ENCODE measurements around the gene ANKRD6.

Gene ANKRD6

DNA sequence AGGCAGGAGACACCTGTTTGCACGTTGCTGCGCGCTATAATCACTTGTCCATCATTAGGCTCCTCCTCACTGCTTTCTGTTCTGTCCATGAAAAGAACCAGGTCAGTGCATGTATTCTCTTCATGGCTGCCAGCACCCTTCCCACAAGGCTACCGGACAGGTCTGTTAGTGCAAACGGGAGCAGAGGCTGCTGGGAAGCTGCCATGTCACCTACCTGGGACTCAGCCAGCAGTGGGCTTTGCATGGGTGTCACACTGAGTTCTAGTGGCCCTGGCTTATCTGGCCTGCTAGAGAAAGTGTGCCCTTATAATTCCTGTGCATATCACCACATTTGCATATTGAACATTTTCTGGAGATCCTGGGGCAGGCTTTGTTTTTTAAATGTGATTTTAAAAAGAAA is 180.8 kb downstream of the ANKRD6 start:
- Histone ChIP-seq H3K27me3 (no peaks in the 10 kb centered on the region), H3K36me3 (peaks cover 3 to 40% (median 5%) of the 10 kb centered on the region in 3 donors), H3K27ac (no peak overlapping the region), H3K9me3 (no peaks in the 10 kb centered on the region), H3K4me3 (no peak overlapping the region), H3K4me1 (no peaks in the 10 kb centered on the region)
- DNase-seq: no peak
- no peak for TF ChIP-seq CTCF (IDR thresholded peaks at IDR 0.05)
- intact Hi-C loops (cut with DNase I; ENCODE audit: low total_unique reads): no loop called here

DNA sequence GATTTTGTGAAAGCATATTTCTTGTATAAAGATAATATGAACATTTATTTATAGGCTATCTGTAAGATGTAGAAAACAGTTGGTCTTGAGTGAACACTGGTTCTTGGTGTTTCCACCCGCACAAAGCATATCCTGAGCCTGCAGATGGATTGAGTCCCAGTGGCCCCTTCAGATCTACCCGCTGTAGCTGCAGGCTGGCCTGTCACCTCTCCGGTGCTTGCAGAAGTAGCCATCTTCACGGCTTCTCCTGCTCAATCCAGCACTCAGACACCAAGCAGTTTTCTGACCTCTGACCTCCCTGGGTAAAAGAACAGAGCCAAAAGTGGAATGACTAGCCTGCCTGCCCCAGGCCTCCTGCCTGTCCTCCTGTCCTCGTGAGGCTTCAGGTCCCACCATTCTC is 182.9 kb downstream of the ANKRD6 start:
- Histone ChIP-seq H3K27me3 (no peaks in the 10 kb centered on the region), H3K4me3 (no peak overlapping the region), H3K4me1 (no peaks in the 10 kb centered on the region), H3K36me3 (peaks cover 3 to 48% (median 5%) of the 10 kb centered on the region in 3 donors), H3K27ac (no peak overlapping the region), H3K9me3 (no peaks in the 10 kb centered on the region)
- DNase-seq: no peak
- TF ChIP-seq CTCF (IDR thresholded peaks at IDR 0.05): no peak
- intact Hi-C loops (cut with DNase I; ENCODE audit: low total_unique reads): no loop called here

DNA sequence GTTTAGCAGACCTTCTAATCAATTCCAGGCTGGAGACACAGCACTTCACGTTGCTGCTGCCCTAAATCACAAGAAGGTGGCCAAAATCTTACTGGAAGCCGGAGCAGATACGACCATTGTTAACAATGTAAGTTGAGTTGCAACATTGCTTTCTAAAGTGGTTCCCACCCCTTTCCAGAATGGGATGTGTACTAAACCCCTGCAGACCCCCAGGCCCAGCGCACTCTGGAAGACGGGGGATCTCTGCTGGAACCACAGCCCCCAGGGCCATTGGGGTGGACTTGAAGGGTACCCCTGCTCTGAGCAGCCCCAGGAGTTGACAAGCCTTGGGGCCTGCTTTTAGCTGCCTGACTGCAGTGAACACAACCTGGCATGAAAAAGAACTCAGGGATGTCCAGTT is 183.6 kb downstream of the ANKRD6 start:
- Histone ChIP-seq H3K4me1 (no peaks in the 10 kb centered on the region), H3K27ac (no peak overlapping the region), H3K27me3 (no peaks in the 10 kb centered on the region), H3K36me3 (peaks cover 5 to 55% (median 5%) of the 10 kb centered on the region in 3 donors), H3K9me3 (no peaks in the 10 kb centered on the region), H3K4me3 (no peak overlapping the region)
- intact Hi-C loops (cut with DNase I; ENCODE audit: low total_unique reads): no loop called here
- no peak for TF ChIP-seq CTCF (IDR thresholded peaks at IDR 0.05)
- no peak for DNase-seq

GRCh38 chr6:89618026-89618425 is 185.1 kb downstream of the ANKRD6 start:
- H3K9me3 ChIP-seq: no peaks in the 10 kb centered on the region
- H3K4me3 ChIP-seq: no peak overlapping the region
- no peaks in the 10 kb centered on the region for H3K4me1 ChIP-seq
- intact Hi-C loops (cut with DNase I; ENCODE audit: low total_unique reads): no loop called here
- peaks cover 5 to 60% (median 14%) of the 10 kb centered on the region in 3 donors for H3K36me3 ChIP-seq
- H3K27ac ChIP-seq: no peak overlapping the region
- H3K27me3 ChIP-seq: no peaks in the 10 kb centered on the region
- no peak for TF ChIP-seq CTCF (IDR thresholded peaks at IDR 0.05)
- DNase-seq: no peak

DNA sequence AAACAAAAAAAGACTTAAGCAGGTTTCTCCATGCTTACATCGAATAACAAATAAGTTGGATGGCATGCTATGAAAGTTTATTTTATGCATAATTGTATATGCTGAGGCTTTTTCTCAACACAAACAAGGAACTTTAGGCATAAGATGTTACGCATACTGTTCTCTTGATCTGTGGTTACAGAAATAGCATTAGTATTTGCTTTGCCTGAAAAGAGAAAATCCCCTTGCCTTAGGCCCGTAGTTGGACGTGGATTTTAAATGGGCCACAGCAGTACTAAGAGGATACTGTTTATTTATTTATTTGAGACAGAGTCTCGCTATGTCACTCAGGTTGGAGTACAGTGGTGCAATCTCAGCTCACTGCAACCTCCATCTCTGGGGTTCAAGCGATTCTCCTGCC is 186.6 kb downstream of the ANKRD6 start:
- intact Hi-C loops (cut with DNase I; ENCODE audit: low total_unique reads): no loop called here
- Histone ChIP-seq H3K4me3 (no peak overlapping the region), H3K4me1 (no peaks in the 10 kb centered on the region), H3K9me3 (no peaks in the 10 kb centered on the region), H3K27ac (no peak overlapping the region), H3K36me3 (peaks cover 5 to 66% (median 26%) of the 10 kb centered on the region in 3 donors), H3K27me3 (no peaks in the 10 kb centered on the region)
- no peak for TF ChIP-seq CTCF (IDR thresholded peaks at IDR 0.05)
- no peak for DNase-seq

- no peak for DNase-seq
- Histone ChIP-seq H3K36me3 (peaks cover 9 to 79% (median 43%) of the 10 kb centered on the region in 3 donors), H3K9me3 (no peaks in the 10 kb centered on the region), H3K27ac (no peak overlapping the region), H3K4me1 (no peaks in the 10 kb centered on the region), H3K27me3 (no peaks in the 10 kb centered on the region), H3K4me3 (no peak overlapping the region)
- intact Hi-C loops (cut with DNase I; ENCODE audit: low total_unique reads): no loop called here
- TF ChIP-seq CTCF (IDR thresholded peaks at IDR 0.05): no peak
Observed at GRCh38 chr6:89623749-89624148, 190.8 kb downstream of the ANKRD6 start.
